CD14-positive monocyte (primary cell): Measurements from ENCODE around the gene C6orf163. TPM values are rescaled to one million over a fixed set of nuclear protein-coding genes. Genes with fewer than 3 reads are reported as not detected.

ENCODE experiments used
- DNase-seq, 3 donors: peaks; one replicate each; pipeline ENCODE4 v3.0.0-alpha.2; 2011 to 2022
- H2AFZ ChIP-seq: 2 replicates; pipeline ENCODE4 v1.6.0; 2012; ENCODE audit warnings: mild to moderate bottlenecking, low read depth, low read length, inconsistent platforms; ENCODE audit not compliant: insufficient read depth, poor library complexity, severe bottlenecking
- H3K27ac ChIP-seq, 2 donors: 1 replicate in 1 of 2; 2 replicates in 1 of 2; pipeline ENCODE4 v1.5.1; 2012 to 2013; ENCODE audit warnings: low read length in 2 of 2, control low read depth in 1 of 2, inconsistent platforms in 1 of 2, low read depth in 1 of 2, mild to moderate bottlenecking in 1 of 2
- H3K27me3 ChIP-seq, 2 donors: one replicate each; pipeline versions ENCODE4 v1.6.0 to v1.6.1; 2011 to 2013; ENCODE audit warnings: low read length in 2 of 2; ENCODE audit not compliant: control insufficient read depth in 2 of 2, insufficient read depth in 2 of 2
- H3K36me3 ChIP-seq, 2 donors: replicated peaks in 1 of 2; 1 replicate in 1 of 2; 2 replicates in 1 of 2; pipeline versions ENCODE4 v1.5.1 to v1.6.1; 2012 to 2013; ENCODE audit warnings: low read length in 2 of 2, control low read depth in 1 of 2, inconsistent platforms in 1 of 2, mild to moderate bottlenecking in 1 of 2; ENCODE audit not compliant: insufficient read depth in 2 of 2, control insufficient read depth in 1 of 2
- H3K4me1 ChIP-seq, 2 donors: 1 replicate in 1 of 2; 2 replicates in 1 of 2; pipeline versions ENCODE4 v1.5.1 to v1.6.1; 2012 to 2013; ENCODE audit warnings: low read length in 2 of 2, control low read depth in 1 of 2, inconsistent platforms in 1 of 2, mild to moderate bottlenecking in 1 of 2, moderate library complexity in 1 of 2; ENCODE audit not compliant: insufficient read depth in 2 of 2, control insufficient read depth in 1 of 2
- H3K4me2 ChIP-seq: replicated peaks from 2 replicates; pipeline ENCODE3; 2012; ENCODE audit warnings: low read length, moderate library complexity, mild to moderate bottlenecking; ENCODE audit not compliant: poor library complexity, severe bottlenecking; ENCODE audit errors: extremely low read depth
- H3K4me3 ChIP-seq, 3 experiments: fragments of 200-600 bp in 1 of 3; sonication (generic) in 1 of 3; replicated peaks in 1 of 3; 1 replicate in 2 of 3; 2 replicates in 1 of 3; pipeline ENCODE4 v1.5.1; 2011 to 2013; ENCODE audit warnings: low read length in 3 of 3, mild to moderate bottlenecking in 3 of 3, control low read depth in 2 of 3, low read depth in 2 of 3, inconsistent platforms in 1 of 3, moderate library complexity in 1 of 3
- H3K79me2 ChIP-seq: 2 replicates; pipeline ENCODE4 v1.6.0; 2012; ENCODE audit warnings: mild to moderate bottlenecking, control low read depth, inconsistent platforms, low read length, moderate library complexity; ENCODE audit not compliant: insufficient read depth
- H3K9ac ChIP-seq: 2 replicates; pipeline ENCODE4 v1.6.0; 2017; ENCODE audit warnings: low read length, mild to moderate bottlenecking; ENCODE audit not compliant: insufficient read depth, poor library complexity, severe bottlenecking
- H3K9me3 ChIP-seq, 2 donors: replicated peaks in 1 of 2; 1 replicate in 1 of 2; 2 replicates in 1 of 2; pipeline versions ENCODE4 v1.5.1 to v1.6.1; 2012 to 2013; ENCODE audit warnings: low read length in 2 of 2, control low read depth in 1 of 2; ENCODE audit not compliant: control insufficient read depth in 1 of 2, insufficient read depth in 1 of 2
- H4K20me1 ChIP-seq: 2 replicates; pipeline ENCODE4 v1.6.0; 2012; ENCODE audit warnings: mild to moderate bottlenecking, low read length, control low read depth, moderate library complexity; ENCODE audit not compliant: insufficient read depth
- H3K27ac Mint-ChIP-seq, 7 donors: one replicate each; pipeline ENCODE4 v1.8.0; 2020; ENCODE audit warnings: mild to moderate bottlenecking in 7 of 7, mixed read lengths in 7 of 7, moderate library complexity in 6 of 7, inconsistent platforms in 2 of 7
- H3K27me3 Mint-ChIP-seq, 3 donors: one replicate each; pipeline ENCODE4 v1.8.0; 2021 to 2022; ENCODE audit warnings: low read depth in 3 of 3, mild to moderate bottlenecking in 3 of 3, mixed read lengths in 3 of 3, moderate library complexity in 3 of 3, inconsistent platforms in 1 of 3
- H3K36me3 Mint-ChIP-seq, 2 donors: one replicate each; pipeline ENCODE4 v1.8.0; 2020; ENCODE audit warnings: mixed read lengths in 2 of 2, inconsistent platforms in 1 of 2, mild to moderate bottlenecking in 1 of 2
- H3K4me1 Mint-ChIP-seq: one replicate; pipeline ENCODE4 v1.8.0; 2020; ENCODE audit warnings: mild to moderate bottlenecking, mixed read lengths
- H3K4me3 Mint-ChIP-seq, 2 donors: one replicate each; pipeline ENCODE4 v1.8.0; 2020; ENCODE audit warnings: mild to moderate bottlenecking in 2 of 2, mixed read lengths in 2 of 2, moderate library complexity in 1 of 2
- H3K9me3 Mint-ChIP-seq, 7 donors: one replicate each; pipeline ENCODE4 v1.8.0; 2020 to 2022; ENCODE audit warnings: mixed read lengths in 7 of 7, mild to moderate bottlenecking in 6 of 7, moderate library complexity in 6 of 7, inconsistent platforms in 2 of 7
- CTCF ChIP-seq: fragments of 200-600 bp; IDR thresholded peaks from one replicate; pipeline ENCODE4 v1.8.0; 2022; ENCODE audit warnings: antibody characterized with exemption, mild to moderate bottlenecking
- WGBS: methylation state at CpG from one replicate; pipeline ENCODE4 v1.1.5; 2013; ENCODE audit warnings: missing lambda C conversion rate; ENCODE audit not compliant: insufficient coverage; 5-methylcytosine and 5-hydroxymethylcytosine counted together
- intact Hi-C, 2 donors: fragments of 100-400 bp; cut with micrococcal nuclease; formaldehyde crosslinking; loops; one replicate each; pipeline versions ENCODE4 v1.15.0 to v1.15.1; 2023
- polyA plus RNA-seq, 3 donors: library from polyadenylated mRNA; depleted of rRNA in 1 of 3; unstranded in 2 of 3; stranded (reverse) in 1 of 3; fragments of 300-500 nt in 2 of 3; fragments of >200 nt in 1 of 3; fragmentation: Illumina TruSeq in 2 of 3; gene quantifications; 1 replicate in 2 of 3; 2 replicates in 1 of 3; pipeline ENCODE4 v1.2.3, GENCODE V29; 2012 to 2021

Gene C6orf163
- polyA plus RNA-seq, 3 donors, result 0.26 to 0.27 TPM; not detected in 1

- peak; percentile 47 to 64 (median 54) for DNase-seq
- Histone ChIP-seq H3K27me3 (no peaks in the 10 kb centered on the region), H3K4me2 (no peak overlapping the region), H2AFZ (no peak overlapping the region), H3K79me2 (no peaks in the 10 kb centered on the region), H3K36me3 (no peaks in the 10 kb centered on the region), H4K20me1 (no peaks in the 10 kb centered on the region), H3K9me3 (no peaks in the 10 kb centered on the region), H3K27ac (no peak overlapping the region), H3K9ac (no peak overlapping the region), H3K4me1 (peaks cover 8 to 10% of the 10 kb centered on the region in 2 donors), H3K4me3 (no peak overlapping the region)
- peaks cover 0 to 2% (median under 1%) of the 10 kb centered on the region in 3 donors for H3K27me3 Mint-ChIP-seq
- no peaks in the 10 kb centered on the region for H3K36me3 Mint-ChIP-seq
- 0% methylated on average over 3 of the region's 10 CpGs for WGBS
- H3K9me3 Mint-ChIP-seq, result no peaks in the 10 kb centered on the region
- TF ChIP-seq CTCF, result no peak
- H3K4me3 Mint-ChIP-seq, result peak overlapping the region in 1 of 2 donors; percentile 22
- H3K27ac Mint-ChIP-seq, result peak overlapping the region in 2 of 7 donors; percentile 30 to 60
- intact Hi-C loops, result no loop called here
- peaks cover 10% of the 10 kb centered on the region for H3K4me1 Mint-ChIP-seq
Measured at GRCh38 chr6:87396595-87397392, 52.2 kb downstream of the C6orf163 start.

GRCh38 chr6:87397656-87398055 is 53.0 kb downstream of the C6orf163 start:
- Histone ChIP-seq H3K4me3 (no peak overlapping the region), H3K27ac (no peak overlapping the region), H3K4me2 (no peak overlapping the region), H4K20me1 (no peaks in the 10 kb centered on the region), H3K4me1 (peaks cover 8 to 10% of the 10 kb centered on the region in 2 donors), H3K9ac (no peak overlapping the region), H3K27me3 (no peaks in the 10 kb centered on the region), H3K36me3 (no peaks in the 10 kb centered on the region), H3K79me2 (no peaks in the 10 kb centered on the region), H2AFZ (no peak overlapping the region), H3K9me3 (no peaks in the 10 kb centered on the region)
- no peak for TF ChIP-seq CTCF
- 100% methylated on average over 1 of the region's 1 CpG for WGBS
- peaks cover 0 to 2% (median 1%) of the 10 kb centered on the region in 3 donors for H3K27me3 Mint-ChIP-seq
- no peaks in the 10 kb centered on the region for H3K36me3 Mint-ChIP-seq
- no peaks in the 10 kb centered on the region for H3K9me3 Mint-ChIP-seq
- H3K27ac Mint-ChIP-seq, result peak overlapping the region in 2 of 7 donors; percentile 1 to 39
- H3K4me3 Mint-ChIP-seq, result no peak overlapping the region
- intact Hi-C loops, result no loop called here
- DNase-seq, result no peak
- peaks cover 10% of the 10 kb centered on the region for H3K4me1 Mint-ChIP-seq
